ENCODE measurements around the gene ZBTB20. TPM values are rescaled to one million over a fixed set of nuclear protein-coding genes. Genes with fewer than 3 reads are reported as not detected.

ZBTB20 gene
- total RNA-seq, 1 donor from 2014 or later = 62.0 TPM

GRCh38 chr3:114380233-114380651 is 766.8 kb downstream of the ZBTB20 start:
- peak overlapping the region; percentile 2 for H3K4me3 ChIP-seq
- no peaks in the 10 kb centered on the region for H3K27me3 ChIP-seq (ENCODE audit: low read depth)
- peak; percentile 83 for DNase-seq
- peaks cover 30% of the 10 kb centered on the region for H3K36me3 ChIP-seq
- intact Hi-C loops (cut with micrococcal nuclease) = loop anchor here (10.0 kb wide), 1 partner anchor 445 kb away; no protein-coding TSS in a partner anchor
- H3K9me3 ChIP-seq (replicated peaks) = no peaks in the 10 kb centered on the region
- TF ChIP-seq CTCF (IDR thresholded peaks at IDR 0.05; ENCODE audit: borderline replicate concordance) = no peak
- H3K4me1 ChIP-seq = peaks cover 94% of the 10 kb centered on the region
- peak overlapping the region; percentile 81 for H3K27ac ChIP-seq (replicated peaks)

- intact Hi-C loops (cut with micrococcal nuclease) = no loop called here
- Histone ChIP-seq H3K36me3 (peaks cover 30% of the 10 kb centered on the region), H3K27ac (replicated peaks) (peak overlapping the region; percentile 81), H3K9me3 (replicated peaks) (no peaks in the 10 kb centered on the region), H3K27me3 (ENCODE audit: low read depth) (no peaks in the 10 kb centered on the region), H3K4me1 (peaks cover 94% of the 10 kb centered on the region), H3K4me3 (no peak overlapping the region)
- TF ChIP-seq CTCF (IDR thresholded peaks at IDR 0.05; ENCODE audit: borderline replicate concordance) = no peak
- no peak for DNase-seq
These were observed 767.8 kb downstream of the ZBTB20 start for GRCh38 chr3:114379266-114379665.

- no peak for TF ChIP-seq CTCF (IDR thresholded peaks at IDR 0.05; ENCODE audit: borderline replicate concordance)
- DNase-seq = no peak
- H3K27me3 ChIP-seq (ENCODE audit: low read depth) = no peaks in the 10 kb centered on the region
- peak overlapping the region; percentile 81 for H3K27ac ChIP-seq (replicated peaks)
- H3K9me3 ChIP-seq (replicated peaks) = no peaks in the 10 kb centered on the region
- H3K4me1 ChIP-seq = peaks cover 96% of the 10 kb centered on the region
- H3K36me3 ChIP-seq = peaks cover 30% of the 10 kb centered on the region
- no peak overlapping the region for H3K4me3 ChIP-seq
- intact Hi-C loops (cut with micrococcal nuclease) = no loop called here
These were observed 768.3 kb downstream of the ZBTB20 start for GRCh38 chr3:114378760-114379159.

GRCh38 chr3:114377426-114377825 is 769.7 kb downstream of the ZBTB20 start:
- Histone ChIP-seq H3K27ac (replicated peaks) (peak overlapping the region; percentile 61), H3K36me3 (peaks cover 30% of the 10 kb centered on the region), H3K4me3 (no peak overlapping the region), H3K4me1 (peaks cover 88% of the 10 kb centered on the region), H3K9me3 (replicated peaks) (no peaks in the 10 kb centered on the region), H3K27me3 (ENCODE audit: low read depth) (no peaks in the 10 kb centered on the region)
- DNase-seq = no peak
- no peak for TF ChIP-seq CTCF (IDR thresholded peaks at IDR 0.05; ENCODE audit: borderline replicate concordance)
- intact Hi-C loops (cut with micrococcal nuclease) = no loop called here

- Histone ChIP-seq H3K27ac (replicated peaks) (peak overlapping the region; percentile 61), H3K27me3 (ENCODE audit: low read depth) (no peaks in the 10 kb centered on the region), H3K9me3 (replicated peaks) (no peaks in the 10 kb centered on the region), H3K4me3 (no peak overlapping the region), H3K36me3 (peaks cover 30% of the 10 kb centered on the region), H3K4me1 (peaks cover 80% of the 10 kb centered on the region)
- intact Hi-C loops (cut with micrococcal nuclease) = no loop called here
- no peak for TF ChIP-seq CTCF (IDR thresholded peaks at IDR 0.05; ENCODE audit: borderline replicate concordance)
- no peak for DNase-seq
These were observed 770.4 kb downstream of the ZBTB20 start for GRCh38 chr3:114376516-114377185.
